ENCODE measurements around the gene GLI3. TPM values are rescaled to one million over a fixed set of nuclear protein-coding genes. Genes with fewer than 3 reads are reported as not detected.

Gene GLI3
- total RNA-seq, 1 experiment from 2014 or later: 45.0 TPM

DNA sequence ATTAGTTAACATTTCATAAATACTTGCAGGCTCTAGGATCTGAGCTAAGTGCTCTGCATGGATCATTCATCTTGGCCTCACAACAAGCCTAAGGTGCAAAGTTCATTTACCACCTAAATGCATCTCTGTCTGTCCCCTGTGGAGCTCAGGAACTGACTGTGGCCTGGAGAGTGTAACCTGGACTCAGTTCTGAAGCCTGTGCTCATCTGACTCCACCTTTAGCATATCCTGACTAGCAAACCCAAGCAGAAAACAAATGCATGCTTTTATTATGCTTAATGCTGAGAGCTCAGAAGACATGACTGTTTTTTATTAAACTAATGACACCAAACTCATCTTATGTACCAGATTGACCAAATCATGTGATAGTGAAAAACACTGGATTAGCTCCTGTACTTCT is 288.5 kb downstream of the GLI3 start:
- Histone ChIP-seq H3T11ph (ENCODE audit: low read length) (no peak overlapping the region), H2BK120ac (ENCODE audit: low read depth, low read length, poor library complexity, severe bottlenecking) (no peak overlapping the region), H2AFZ (ENCODE audit: low read length) (no peak overlapping the region), H3K23me2 (ENCODE audit: insufficient read length, low read depth, low read length, poor library complexity, severe bottlenecking) (no peaks in the 10 kb centered on the region), H3K4me2 (ENCODE audit: insufficient read depth, insufficient read length, low read length) (no peak overlapping the region), H2BK12ac (ENCODE audit: insufficient read length, low read depth, low read length) (no peak overlapping the region), H4K20me1 (ENCODE audit: control insufficient read depth, insufficient read depth, insufficient read length) (no peaks in the 10 kb centered on the region), H2BK20ac (ENCODE audit: low read depth, low read length, poor library complexity, severe bottlenecking) (no peak overlapping the region), H3K18ac (ENCODE audit: insufficient read length, low read depth, low read length) (no peak overlapping the region), H3K4ac (ENCODE audit: low read depth, low read length) (no peak overlapping the region), H3K27ac (ENCODE audit: insufficient read length, low read depth, low read length) (no peak overlapping the region), H3K27me3 (ENCODE audit: insufficient read depth, low read length) (no peaks in the 10 kb centered on the region), H3K9ac (ENCODE audit: extremely low read depth, insufficient read length, low read length) (no peak overlapping the region), H4K91ac (ENCODE audit: insufficient read length, low read depth, low read length) (no peak overlapping the region), H3K56ac (ENCODE audit: insufficient read length, low read depth, low read length) (no peak overlapping the region), H2AK5ac (ENCODE audit: insufficient read length, low read length) (no peak overlapping the region), H3K79me2 (ENCODE audit: insufficient read depth, low read length) (no peaks in the 10 kb centered on the region), H2BK5ac (ENCODE audit: insufficient read length, low read length) (no peak overlapping the region), H4K8ac (replicated peaks; ENCODE audit: insufficient read length, low read depth, low read length) (no peak overlapping the region), H3K14ac (ENCODE audit: insufficient read depth, low read length) (no peak overlapping the region), H3K23ac (ENCODE audit: insufficient read length, low read depth, low read length) (no peak overlapping the region), H4K5ac (ENCODE audit: insufficient read length, low read depth, low read length) (no peak overlapping the region), H3K9me3 (ENCODE audit: control insufficient read depth, low read depth, low read length) (no peaks in the 10 kb centered on the region), H3K4me1 (ENCODE audit: insufficient read depth, low read length) (no peaks in the 10 kb centered on the region), H3K79me1 (ENCODE audit: insufficient read depth, low read depth, low read length, poor library complexity, severe bottlenecking) (no peaks in the 10 kb centered on the region), H2BK15ac (ENCODE audit: low read depth, low read length) (no peak overlapping the region)
- H3K27ac Mint-ChIP-seq: no peak overlapping the region
- no peaks in the 10 kb centered on the region for H3K36me3 Mint-ChIP-seq (ENCODE audit: insufficient read depth in 1 of 3, low read depth in 3 of 3)
- no peak overlapping the region for H3K4me3 Mint-ChIP-seq
- TF ChIP-seq, protein P1, sequence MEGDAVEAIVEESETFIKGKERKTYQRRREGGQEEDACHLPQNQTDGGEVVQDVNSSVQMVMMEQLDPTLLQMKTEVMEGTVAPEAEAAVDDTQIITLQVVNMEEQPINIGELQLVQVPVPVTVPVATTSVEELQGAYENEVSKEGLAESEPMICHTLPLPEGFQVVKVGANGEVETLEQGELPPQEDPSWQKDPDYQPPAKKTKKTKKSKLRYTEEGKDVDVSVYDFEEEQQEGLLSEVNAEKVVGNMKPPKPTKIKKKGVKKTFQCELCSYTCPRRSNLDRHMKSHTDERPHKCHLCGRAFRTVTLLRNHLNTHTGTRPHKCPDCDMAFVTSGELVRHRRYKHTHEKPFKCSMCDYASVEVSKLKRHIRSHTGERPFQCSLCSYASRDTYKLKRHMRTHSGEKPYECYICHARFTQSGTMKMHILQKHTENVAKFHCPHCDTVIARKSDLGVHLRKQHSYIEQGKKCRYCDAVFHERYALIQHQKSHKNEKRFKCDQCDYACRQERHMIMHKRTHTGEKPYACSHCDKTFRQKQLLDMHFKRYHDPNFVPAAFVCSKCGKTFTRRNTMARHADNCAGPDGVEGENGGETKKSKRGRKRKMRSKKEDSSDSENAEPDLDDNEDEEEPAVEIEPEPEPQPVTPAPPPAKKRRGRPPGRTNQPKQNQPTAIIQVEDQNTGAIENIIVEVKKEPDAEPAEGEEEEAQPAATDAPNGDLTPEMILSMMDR (conservative IDR thresholded peaks at IDR 0.05): no peak
- H3K4me1 Mint-ChIP-seq: peaks cover 10 to 12% of the 10 kb centered on the region in 2 experiments
- H3K27me3 Mint-ChIP-seq (ENCODE audit: low read depth): peaks cover 3% of the 10 kb centered on the region
- no peaks in the 10 kb centered on the region for H3K9me3 Mint-ChIP-seq
- no peak for DNase-seq
